Mesodermal cell (in vitro differentiated cells): ENCODE results near the gene FAM114A2.
A peak's percentile ranks its signal among the peaks of the same experiment; 100 is the strongest.

ENCODE experiments used
- H3K27ac ChIP-seq: 2 replicates; pipeline ENCODE4 v1.7.0; 2013; ENCODE audit warnings: mild to moderate bottlenecking, low read depth, low read length, moderate library complexity; ENCODE audit not compliant: severe bottlenecking
- H3K36me3 ChIP-seq: 2 replicates; pipeline ENCODE4 v1.7.1; 2013; ENCODE audit warnings: mild to moderate bottlenecking, low read length, moderate library complexity; ENCODE audit not compliant: control insufficient read depth, insufficient read depth
- H3K4me1 ChIP-seq: one replicate; pipeline ENCODE4 v1.7.1; 2013; ENCODE audit warnings: mild to moderate bottlenecking, low read length; ENCODE audit not compliant: insufficient read depth, control insufficient read depth, poor library complexity, severe bottlenecking
- H3K4me3 ChIP-seq: 2 replicates; pipeline ENCODE4 v1.7.0; 2013; ENCODE audit warnings: low read length, control low read depth, mild to moderate bottlenecking; ENCODE audit not compliant: insufficient read depth, poor library complexity, severe bottlenecking; ENCODE audit errors: extremely low read depth
- H3K9me3 ChIP-seq: 2 replicates; pipeline ENCODE4 v1.7.1; 2013; ENCODE audit warnings: mild to moderate bottlenecking, low read length, moderate library complexity; ENCODE audit not compliant: control insufficient read depth
- WGBS, 2 experiments: methylation state at CpG; one replicate each; pipeline ENCODE4 v1.1.5; 2013; ENCODE audit warnings: missing lambda C conversion rate in 2 of 2; ENCODE audit not compliant: insufficient coverage in 2 of 2; 5-methylcytosine and 5-hydroxymethylcytosine counted together

The FAM114A2 gene

GRCh38 chr5:153968761-153969562 is 69.7 kb downstream of the FAM114A2 start:
- H3K4me3 ChIP-seq = no peak overlapping the region
- H3K27ac ChIP-seq = no peak overlapping the region
- 82% methylated on average over 4 to 6 of the region's 10 CpGs for WGBS, 2 experiments
- H3K4me1 ChIP-seq = peaks cover 4% of the 10 kb centered on the region
- no peaks in the 10 kb centered on the region for H3K9me3 ChIP-seq
- H3K36me3 ChIP-seq = no peaks in the 10 kb centered on the region

GRCh38 chr5:153964880-153965645 is 73.6 kb downstream of the FAM114A2 start:
- H3K9me3 ChIP-seq = no peaks in the 10 kb centered on the region
- H3K36me3 ChIP-seq = no peaks in the 10 kb centered on the region
- H3K4me1 ChIP-seq = peaks cover 17% of the 10 kb centered on the region
- 20 to 58% methylated on average over 2 to 3 of the region's 10 CpGs for WGBS, 2 experiments
- H3K27ac ChIP-seq = no peak overlapping the region
- no peak overlapping the region for H3K4me3 ChIP-seq

- H3K9me3 ChIP-seq = no peaks in the 10 kb centered on the region
- H3K27ac ChIP-seq = no peak overlapping the region
- peaks cover 24% of the 10 kb centered on the region for H3K4me1 ChIP-seq
- no peak overlapping the region for H3K4me3 ChIP-seq
- H3K36me3 ChIP-seq = no peaks in the 10 kb centered on the region
- WGBS, 2 experiments = 75 to 91% methylated on average over 11 to 13 of the region's 17 CpGs
These were observed 74.4 kb downstream of the FAM114A2 start for GRCh38 chr5:153964191-153964879.

- Histone ChIP-seq H3K4me1 (peaks cover 29% of the 10 kb centered on the region), H3K4me3 (no peak overlapping the region), H3K27ac (peak overlapping the region; percentile 81), H3K36me3 (no peaks in the 10 kb centered on the region), H3K9me3 (no peaks in the 10 kb centered on the region)
- WGBS, 2 experiments = 59 to 90% methylated on average over 6 to 7 of the region's 10 CpGs
These were observed 78.2 kb downstream of the FAM114A2 start for GRCh38 chr5:153960269-153961215.

- no peaks in the 10 kb centered on the region for H3K36me3 ChIP-seq
- H3K4me1 ChIP-seq = peaks cover 24% of the 10 kb centered on the region
- H3K9me3 ChIP-seq = no peaks in the 10 kb centered on the region
- 42 to 64% methylated on average over 4 to 5 of the region's 5 CpGs for WGBS, 2 experiments
- H3K27ac ChIP-seq = peak overlapping the region; percentile 81
- H3K4me3 ChIP-seq = no peak overlapping the region
These were observed 79.4 kb downstream of the FAM114A2 start for GRCh38 chr5:153959134-153959957.

GRCh38 chr5:153957205-153957604 is 81.5 kb downstream of the FAM114A2 start:
- H3K27ac ChIP-seq = no peak overlapping the region
- no peak overlapping the region for H3K4me3 ChIP-seq
- H3K4me1 ChIP-seq = peaks cover 24% of the 10 kb centered on the region
- H3K9me3 ChIP-seq = no peaks in the 10 kb centered on the region
- no peaks in the 10 kb centered on the region for H3K36me3 ChIP-seq
- 92 to 96% methylated on average over 3 to 4 of the region's 4 CpGs for WGBS, 2 experiments

- no peaks in the 10 kb centered on the region for H3K36me3 ChIP-seq
- H3K4me1 ChIP-seq = no peaks in the 10 kb centered on the region
- no peak overlapping the region for H3K27ac ChIP-seq
- WGBS, 2 experiments = 84 to 90% methylated on average over 2 to 3 of the region's 3 CpGs
- no peaks in the 10 kb centered on the region for H3K9me3 ChIP-seq
- no peak overlapping the region for H3K4me3 ChIP-seq
These were observed 85.3 kb downstream of the FAM114A2 start for GRCh38 chr5:153953411-153953810.

GRCh38 chr5:153952893-153953292 is 85.8 kb downstream of the FAM114A2 start:
- H3K36me3 ChIP-seq = no peaks in the 10 kb centered on the region
- no peaks in the 10 kb centered on the region for H3K9me3 ChIP-seq
- H3K27ac ChIP-seq = no peak overlapping the region
- 90 to 95% methylated on average over 2 of the region's 2 CpGs for WGBS, 2 experiments
- H3K4me3 ChIP-seq = no peak overlapping the region
- no peaks in the 10 kb centered on the region for H3K4me1 ChIP-seq

GRCh38 chr5:153952057-153952456 is 86.7 kb downstream of the FAM114A2 start:
- Histone ChIP-seq H3K4me1 (no peaks in the 10 kb centered on the region), H3K36me3 (no peaks in the 10 kb centered on the region), H3K4me3 (no peak overlapping the region), H3K9me3 (no peaks in the 10 kb centered on the region), H3K27ac (no peak overlapping the region)
- WGBS, 2 experiments = no CpG with 5 or more reads among the region's 1 CpG
